Mesendoderm (in vitro differentiated cells): Measurements from ENCODE around the gene RPL7L1.
"Not testable (repeated sequence)": the region's sequence is repeated elsewhere in the genome, so short reads cannot be mapped to it uniquely, and the experiment has no call there.

ENCODE experiments used
- DNase-seq: peaks from one replicate; pipeline ENCODE4 v3.0.0; 2013
- H2AK5ac ChIP-seq: 2 replicates; pipeline ENCODE4 v1.6.1; 2013; ENCODE audit warnings: low read length, inconsistent platforms
- H2BK120ac ChIP-seq: 2 replicates; pipeline ENCODE4 v1.6.1; 2013; ENCODE audit warnings: low read depth, mild to moderate bottlenecking, low read length, moderate library complexity, mixed read lengths
- H2BK15ac ChIP-seq: replicated peaks from 2 replicates; pipeline ENCODE4 v1.6.1; 2013; ENCODE audit warnings: low read depth, mild to moderate bottlenecking, moderate library complexity
- H2BK5ac ChIP-seq: 2 replicates; pipeline ENCODE4 v1.6.1; 2013; ENCODE audit warnings: low read length, inconsistent platforms
- H3K18ac ChIP-seq: 2 replicates; pipeline ENCODE4 v1.6.1; 2013; ENCODE audit warnings: mild to moderate bottlenecking, low read length, mixed read lengths
- H3K23ac ChIP-seq: one replicate; pipeline ENCODE4 v1.6.1; 2013; ENCODE audit warnings: low read length
- H3K27ac ChIP-seq: 2 replicates; pipeline ENCODE4 v1.5.1; 2013; ENCODE audit warnings: low read depth, mild to moderate bottlenecking, inconsistent platforms, low read length, moderate library complexity
- H3K27me3 ChIP-seq: 2 replicates; pipeline ENCODE4 v1.6.1; 2013; ENCODE audit warnings: low read length, control low read depth, mild to moderate bottlenecking, inconsistent platforms; ENCODE audit not compliant: insufficient read depth, poor library complexity
- H3K36me3 ChIP-seq: 2 replicates; pipeline ENCODE4 v1.6.1; 2013; ENCODE audit warnings: low read length, inconsistent platforms; ENCODE audit not compliant: control insufficient read depth, insufficient read depth
- H3K4ac ChIP-seq: one replicate; pipeline ENCODE4 v1.6.1; 2013; ENCODE audit warnings: low read depth, mild to moderate bottlenecking, low read length, moderate library complexity
- H3K4me1 ChIP-seq: 2 replicates; pipeline ENCODE4 v1.6.1; 2013; ENCODE audit warnings: low read depth, low read length, inconsistent platforms; ENCODE audit not compliant: control insufficient read depth
- H3K4me2 ChIP-seq: 2 replicates; pipeline ENCODE4 v1.6.1; 2013; ENCODE audit warnings: low read length
- H3K4me3 ChIP-seq: 2 replicates; pipeline ENCODE4 v1.5.1; 2013; ENCODE audit warnings: mild to moderate bottlenecking, low read length
- H3K56ac ChIP-seq: one replicate; pipeline ENCODE4 v1.6.1; 2013; ENCODE audit warnings: low read length
- H3K79me1 ChIP-seq: 2 replicates; pipeline ENCODE4 v1.6.1; 2013; ENCODE audit warnings: low read length, inconsistent platforms
- H3K79me2 ChIP-seq: 2 replicates; pipeline ENCODE4 v1.6.1; 2013; ENCODE audit warnings: mild to moderate bottlenecking, low read length; ENCODE audit not compliant: control insufficient read depth, insufficient read depth
- H3K9ac ChIP-seq: 2 replicates; pipeline ENCODE4 v1.6.1; 2013; ENCODE audit warnings: low read length, inconsistent platforms
- H4K5ac ChIP-seq: one replicate; pipeline ENCODE4 v1.6.1; 2013; ENCODE audit warnings: low read length
- H4K8ac ChIP-seq: one replicate; pipeline ENCODE4 v1.6.1; 2013; ENCODE audit warnings: low read depth, mild to moderate bottlenecking, control low read depth, low read length, moderate library complexity
- WGBS: extraction: QIAGEN DNeasy Blood & Tissue Kit; methylation state at CpG from one replicate; pipeline ENCODE4 v1.1.7; 2013; ENCODE audit warnings: low lambda C conversion rate, missing lambda C conversion rate; ENCODE audit not compliant: insufficient coverage; ENCODE audit errors: extremely low coverage; 5-methylcytosine and 5-hydroxymethylcytosine counted together

The RPL7L1 gene

DNA sequence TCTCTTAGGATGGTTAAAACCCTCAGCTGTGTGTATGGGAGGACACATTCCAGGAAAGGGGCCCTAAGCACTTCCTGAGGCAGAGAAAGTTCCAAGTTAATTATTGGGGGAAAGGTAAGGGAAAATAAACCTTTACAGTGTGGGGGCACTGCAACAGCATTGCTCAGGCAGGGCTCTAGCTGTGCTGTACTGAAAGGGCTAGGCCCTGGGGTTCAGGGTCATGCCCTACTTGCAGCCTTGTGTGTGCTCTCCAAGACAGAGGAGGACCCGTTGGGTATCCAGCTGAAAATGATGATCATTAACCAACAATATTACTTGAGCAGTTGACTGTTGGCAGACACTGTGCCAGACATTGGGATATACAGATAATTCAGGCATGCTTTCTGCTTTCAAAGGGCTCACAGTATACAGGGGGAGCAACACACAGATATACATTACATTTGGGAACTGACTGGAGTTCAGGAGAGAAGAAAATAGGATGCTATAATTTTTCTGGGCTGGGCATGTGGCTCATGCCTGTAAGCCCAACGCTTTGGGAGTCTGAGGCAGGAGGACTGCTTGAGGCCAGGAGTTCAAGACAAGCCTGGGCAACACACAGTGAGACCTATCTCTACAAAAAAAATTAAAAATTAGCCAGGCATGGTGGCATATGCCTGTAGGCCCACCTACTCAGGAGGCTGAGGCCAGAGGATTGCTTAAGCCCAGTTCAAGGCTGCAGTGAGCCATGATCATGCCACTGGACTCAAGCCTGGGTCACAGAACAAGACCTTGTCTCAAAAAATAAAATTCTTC, 9.1 kb upstream of the RPL7L1 start:
- Histone ChIP-seq H3K4ac (no peak overlapping the region), H4K5ac (no peak overlapping the region), H2AK5ac (no peak overlapping the region), H3K4me1 (no peaks in the 10 kb centered on the region), H3K4me2 (no peak overlapping the region), H4K8ac (no peak overlapping the region), H2BK15ac (no peak overlapping the region), H3K4me3 (no peak overlapping the region), H3K23ac (no peak overlapping the region), H3K56ac (no peak overlapping the region), H3K79me2 (no peaks in the 10 kb centered on the region), H2BK5ac (no peak overlapping the region), H3K9ac (no peak overlapping the region), H2BK120ac (no peak overlapping the region), H3K36me3 (peaks cover 2% of the 10 kb centered on the region), H3K27me3 (no peaks in the 10 kb centered on the region), H3K79me1 (no peaks in the 10 kb centered on the region), H3K27ac (no peak overlapping the region), H3K18ac (no peak overlapping the region)
- no peak for DNase-seq
- no CpG with 5 or more reads among the region's 2 CpGs for WGBS

DNA sequence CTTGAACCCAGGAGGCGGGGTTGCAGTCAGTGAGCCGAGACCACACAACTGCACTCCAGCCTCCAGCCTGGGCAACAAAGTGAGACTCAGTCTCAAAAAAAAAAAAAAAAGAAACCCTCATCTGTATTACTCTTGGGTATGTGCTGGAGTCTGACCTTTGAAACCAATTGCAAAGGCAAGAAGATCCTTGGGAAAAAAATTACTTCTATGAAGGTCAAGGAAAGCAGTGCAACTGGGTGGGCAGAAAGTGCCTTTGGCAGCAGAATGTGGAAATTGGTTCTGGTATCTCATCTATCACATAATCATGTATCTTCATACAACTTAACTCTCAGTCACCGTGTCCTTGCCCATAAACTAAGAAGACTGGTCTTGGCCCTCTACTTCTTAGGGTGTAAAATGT, 7.7 kb upstream of the RPL7L1 start:
- H3K27ac ChIP-seq, result no peak overlapping the region
- H3K9ac ChIP-seq, result no peak overlapping the region
- DNase-seq, result no peak
- no peak overlapping the region for H3K4ac ChIP-seq
- no peak overlapping the region for H4K5ac ChIP-seq
- H3K79me1 ChIP-seq, result no peaks in the 10 kb centered on the region
- no peak overlapping the region for H4K8ac ChIP-seq
- no peaks in the 10 kb centered on the region for H3K4me1 ChIP-seq
- no peak overlapping the region for H3K4me3 ChIP-seq
- no peak overlapping the region for H3K18ac ChIP-seq
- no peak overlapping the region for H2BK5ac ChIP-seq
- no peak overlapping the region for H3K4me2 ChIP-seq
- no peaks in the 10 kb centered on the region for H3K79me2 ChIP-seq
- H3K56ac ChIP-seq, result no peak overlapping the region
- no peak overlapping the region for H2BK15ac ChIP-seq
- peaks cover 2% of the 10 kb centered on the region for H3K36me3 ChIP-seq
- H2BK120ac ChIP-seq, result no peak overlapping the region
- no peak overlapping the region for H3K23ac ChIP-seq
- H3K27me3 ChIP-seq, result no peaks in the 10 kb centered on the region
- no CpG with 5 or more reads among the region's 3 CpGs for WGBS
- H2AK5ac ChIP-seq, result no peak overlapping the region

DNA sequence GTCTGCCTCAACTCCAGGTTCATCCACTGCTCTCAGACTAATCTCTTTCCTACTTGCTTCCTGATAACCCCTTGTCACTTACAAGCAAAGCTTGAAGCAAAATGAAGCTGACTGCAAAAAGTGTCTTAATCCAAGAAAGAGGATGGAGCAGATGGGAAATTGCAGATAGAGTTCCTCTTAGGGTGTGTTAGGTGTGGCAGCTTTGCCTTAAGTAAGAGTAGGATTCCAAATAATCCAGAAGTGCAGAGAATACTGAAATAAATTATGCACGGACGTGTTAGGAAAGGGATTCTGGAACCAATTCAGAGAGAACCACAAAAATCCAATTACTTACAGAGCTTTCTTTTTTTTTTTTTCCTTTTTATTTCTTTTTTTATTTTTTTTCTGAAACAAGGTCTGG, 6.1 kb upstream of the RPL7L1 start:
- no peak overlapping the region for H2BK120ac ChIP-seq
- no peak overlapping the region for H3K18ac ChIP-seq
- no peaks in the 10 kb centered on the region for H3K27me3 ChIP-seq
- no peak overlapping the region for H4K5ac ChIP-seq
- no peak overlapping the region for H3K23ac ChIP-seq
- no peak overlapping the region for H3K4ac ChIP-seq
- no peak overlapping the region for H2BK5ac ChIP-seq
- no peaks in the 10 kb centered on the region for H3K79me2 ChIP-seq
- no peak for DNase-seq
- no peaks in the 10 kb centered on the region for H3K36me3 ChIP-seq
- no peaks in the 10 kb centered on the region for H3K4me1 ChIP-seq
- no peak overlapping the region for H2BK15ac ChIP-seq
- no peak overlapping the region for H3K4me2 ChIP-seq
- no peak overlapping the region for H4K8ac ChIP-seq
- H3K79me1 ChIP-seq, result no peaks in the 10 kb centered on the region
- H3K56ac ChIP-seq, result no peak overlapping the region
- H3K27ac ChIP-seq, result no peak overlapping the region
- H3K4me3 ChIP-seq, result no peak overlapping the region
- no CpG with 5 or more reads among the region's 2 CpGs for WGBS
- no peak overlapping the region for H2AK5ac ChIP-seq
- H3K9ac ChIP-seq, result no peak overlapping the region

DNA sequence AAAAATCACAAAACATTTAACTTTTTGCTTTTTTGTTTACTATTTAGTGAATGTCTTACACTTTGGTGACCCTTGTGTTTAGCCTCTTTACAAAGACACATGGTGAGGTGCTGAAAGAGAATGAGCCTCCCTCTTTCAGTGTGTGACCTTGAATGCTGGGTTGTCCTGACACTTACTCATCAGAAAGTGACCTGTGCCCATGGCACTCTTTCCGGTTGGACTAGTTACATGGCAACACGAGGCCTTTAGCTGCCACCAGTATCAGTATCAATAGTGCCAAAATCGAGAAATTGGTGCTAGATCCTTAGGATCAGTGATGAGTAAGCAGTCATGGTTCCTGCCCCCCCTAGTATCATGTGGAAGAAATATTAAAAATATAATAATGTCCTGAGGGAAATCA, 1.7 kb upstream of the RPL7L1 start:
- Histone ChIP-seq H4K8ac (no peak overlapping the region), H3K27me3 (no peaks in the 10 kb centered on the region), H2AK5ac (no peak overlapping the region), H3K27ac (no peak overlapping the region), H2BK5ac (no peak overlapping the region), H3K56ac (no peak overlapping the region), H3K18ac (no peak overlapping the region), H3K9ac (no peak overlapping the region), H3K4me2 (no peak overlapping the region), H4K5ac (no peak overlapping the region), H3K4me3 (no peak overlapping the region), H3K36me3 (no peaks in the 10 kb centered on the region), H3K4ac (no peak overlapping the region), H3K4me1 (no peaks in the 10 kb centered on the region), H3K79me2 (peaks cover 18% of the 10 kb centered on the region), H2BK15ac (no peak overlapping the region), H3K79me1 (no peaks in the 10 kb centered on the region), H3K23ac (no peak overlapping the region), H2BK120ac (no peak overlapping the region)
- DNase-seq, result no peak
- WGBS, result no CpG with 5 or more reads among the region's 3 CpGs

DNA sequence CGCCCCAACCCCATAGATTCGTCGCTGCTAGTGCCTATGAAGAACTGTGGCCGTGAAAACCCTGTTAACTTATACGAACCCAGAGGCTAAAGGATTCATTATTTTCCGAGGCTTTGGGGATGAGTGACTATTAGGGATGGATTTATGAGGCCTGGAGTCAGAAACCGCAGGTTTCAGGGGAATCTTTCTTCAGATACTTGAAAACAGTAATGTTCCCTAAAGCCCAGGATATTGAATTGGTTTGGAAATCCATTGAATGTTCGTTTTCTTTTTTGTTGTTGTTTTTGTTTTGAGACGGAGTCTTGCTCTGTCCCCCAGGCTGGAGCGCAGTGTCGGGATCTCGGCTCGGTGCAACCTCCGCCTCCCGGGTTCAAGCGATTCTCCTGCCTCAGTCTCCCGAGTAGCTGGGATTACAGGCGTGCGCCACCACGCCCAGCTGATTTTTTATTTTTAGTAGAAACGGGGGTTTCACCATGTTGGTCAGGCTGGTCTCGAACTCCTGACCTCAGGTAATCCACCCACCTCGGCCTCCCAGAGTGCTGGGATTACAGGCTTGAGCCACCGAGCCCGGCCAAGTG, 913 bp downstream of the RPL7L1 start:
- H3K27ac ChIP-seq, result peak overlapping the region; percentile 27
- not testable (repeated sequence) for H3K27me3 ChIP-seq, H2AK5ac ChIP-seq, H2BK120ac ChIP-seq, H2BK5ac ChIP-seq, H3K79me1 ChIP-seq, H2BK15ac ChIP-seq, H3K4me1 ChIP-seq, DNase-seq, H3K23ac ChIP-seq
- peak overlapping the region; percentile 29 for H3K4me2 ChIP-seq
- H3K36me3 ChIP-seq, result peaks cover 12% of the 10 kb centered on the region
- H3K18ac ChIP-seq, result peak overlapping the region; percentile 42
- peak overlapping the region; percentile 74 for H3K4ac ChIP-seq
- peak overlapping the region; percentile 84 for H4K5ac ChIP-seq
- peak overlapping the region; percentile 95 for H3K9ac ChIP-seq
- peak overlapping the region; percentile 98 for H4K8ac ChIP-seq
- H3K56ac ChIP-seq, result peak overlapping the region; percentile 84
- WGBS, result no CpG with 5 or more reads among the region's 25 CpGs
- peaks cover 20% of the 10 kb centered on the region for H3K79me2 ChIP-seq
- peak overlapping the region; percentile 96 for H3K4me3 ChIP-seq
